NB4 (cell line): ENCODE measurements around the gene NUP85.

ENCODE experiments used
- MYC ChIP-seq: IDR thresholded peaks from 2 replicates; pipeline ENCODE4 v1.6.1; 2011; ENCODE audit warnings: low read depth, low read length
- POLR2A ChIP-seq: IDR thresholded peaks from 2 replicates; pipeline ENCODE4 v1.6.1; 2011; ENCODE audit warnings: mild to moderate bottlenecking; ENCODE audit not compliant: insufficient read length; ENCODE audit errors: extremely low read depth
- TF ChIP-seq, protein P1 (sequence below): IDR thresholded peaks from one replicate; pipeline ENCODE4 v1.5.1; 2012; ENCODE audit warnings: low read depth, low read length

GRCh38 chr17:75174996-75175395 lies 30.5 kb upstream of the NUP85 start:
- no peak for TF ChIP-seq MYC
- no peak for TF ChIP-seq POLR2A
- TF ChIP-seq, protein P1, sequence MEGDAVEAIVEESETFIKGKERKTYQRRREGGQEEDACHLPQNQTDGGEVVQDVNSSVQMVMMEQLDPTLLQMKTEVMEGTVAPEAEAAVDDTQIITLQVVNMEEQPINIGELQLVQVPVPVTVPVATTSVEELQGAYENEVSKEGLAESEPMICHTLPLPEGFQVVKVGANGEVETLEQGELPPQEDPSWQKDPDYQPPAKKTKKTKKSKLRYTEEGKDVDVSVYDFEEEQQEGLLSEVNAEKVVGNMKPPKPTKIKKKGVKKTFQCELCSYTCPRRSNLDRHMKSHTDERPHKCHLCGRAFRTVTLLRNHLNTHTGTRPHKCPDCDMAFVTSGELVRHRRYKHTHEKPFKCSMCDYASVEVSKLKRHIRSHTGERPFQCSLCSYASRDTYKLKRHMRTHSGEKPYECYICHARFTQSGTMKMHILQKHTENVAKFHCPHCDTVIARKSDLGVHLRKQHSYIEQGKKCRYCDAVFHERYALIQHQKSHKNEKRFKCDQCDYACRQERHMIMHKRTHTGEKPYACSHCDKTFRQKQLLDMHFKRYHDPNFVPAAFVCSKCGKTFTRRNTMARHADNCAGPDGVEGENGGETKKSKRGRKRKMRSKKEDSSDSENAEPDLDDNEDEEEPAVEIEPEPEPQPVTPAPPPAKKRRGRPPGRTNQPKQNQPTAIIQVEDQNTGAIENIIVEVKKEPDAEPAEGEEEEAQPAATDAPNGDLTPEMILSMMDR, result no peak
